T-helper 22 cell (primary cell): ENCODE results near the gene MAGEA2B.
"Not testable (repeated sequence)": the region's sequence is repeated elsewhere in the genome, so short reads cannot be mapped to it uniquely, and the experiment has no call there.

Experiments
- DNase-seq: peaks from one replicate; pipeline ENCODE4 v3.0.0-alpha.2; 2020; ENCODE audit warnings: low read depth

MAGEA2B gene, protein sequence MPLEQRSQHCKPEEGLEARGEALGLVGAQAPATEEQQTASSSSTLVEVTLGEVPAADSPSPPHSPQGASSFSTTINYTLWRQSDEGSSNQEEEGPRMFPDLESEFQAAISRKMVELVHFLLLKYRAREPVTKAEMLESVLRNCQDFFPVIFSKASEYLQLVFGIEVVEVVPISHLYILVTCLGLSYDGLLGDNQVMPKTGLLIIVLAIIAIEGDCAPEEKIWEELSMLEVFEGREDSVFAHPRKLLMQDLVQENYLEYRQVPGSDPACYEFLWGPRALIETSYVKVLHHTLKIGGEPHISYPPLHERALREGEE

DNA sequence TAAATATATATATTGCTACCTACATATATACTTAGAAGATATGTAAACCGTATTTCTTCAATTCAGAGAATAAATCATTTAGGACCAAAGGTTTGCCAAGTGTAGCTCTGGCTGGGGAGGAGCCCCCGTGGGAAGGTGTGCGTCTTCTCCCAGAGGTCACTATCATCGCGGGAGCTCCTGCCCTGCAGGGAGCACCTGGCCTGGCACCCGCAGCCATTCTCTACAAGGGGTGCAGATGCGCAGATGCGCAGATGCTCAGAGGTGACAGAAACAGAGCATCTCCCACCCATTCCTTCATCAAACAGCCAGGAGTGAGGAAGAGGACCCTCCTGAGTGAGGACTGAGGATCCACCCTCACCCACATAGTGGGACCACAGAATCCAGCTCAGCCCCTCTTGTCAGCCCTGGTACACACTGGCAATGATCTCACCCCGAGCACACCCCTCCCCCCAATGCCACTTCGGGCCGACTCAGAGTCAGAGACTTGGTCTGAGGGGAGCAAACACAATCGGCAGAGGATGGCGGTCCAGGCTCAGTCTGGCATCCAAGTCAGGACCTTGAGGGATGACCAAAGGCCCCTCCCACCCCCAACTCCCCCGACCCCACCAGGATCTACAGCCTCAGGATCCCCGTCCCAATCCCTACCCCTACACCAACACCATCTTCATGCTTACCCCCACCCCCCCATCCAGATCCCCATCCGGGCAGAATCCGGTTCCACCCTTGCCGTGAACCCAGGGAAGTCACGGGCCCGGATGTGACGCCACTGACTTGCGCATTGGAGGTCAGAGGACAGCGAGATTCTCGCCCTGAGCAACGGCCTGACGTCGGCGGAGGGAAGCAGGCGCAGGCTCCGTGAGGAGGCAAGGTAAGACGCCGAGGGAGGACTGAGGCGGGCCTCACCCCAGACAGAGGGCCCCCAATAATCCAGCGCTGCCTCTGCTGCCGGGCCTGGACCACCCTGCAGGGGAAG is at the start of gene MAGEA2B:
TSS of gene MAGEA2B (plus strand) at position 814 of the 973 bp plus-strand sequence. CDS start 2,479 bp downstream, outside the sequence.
- not testable (repeated sequence) for DNase-seq

DNA sequence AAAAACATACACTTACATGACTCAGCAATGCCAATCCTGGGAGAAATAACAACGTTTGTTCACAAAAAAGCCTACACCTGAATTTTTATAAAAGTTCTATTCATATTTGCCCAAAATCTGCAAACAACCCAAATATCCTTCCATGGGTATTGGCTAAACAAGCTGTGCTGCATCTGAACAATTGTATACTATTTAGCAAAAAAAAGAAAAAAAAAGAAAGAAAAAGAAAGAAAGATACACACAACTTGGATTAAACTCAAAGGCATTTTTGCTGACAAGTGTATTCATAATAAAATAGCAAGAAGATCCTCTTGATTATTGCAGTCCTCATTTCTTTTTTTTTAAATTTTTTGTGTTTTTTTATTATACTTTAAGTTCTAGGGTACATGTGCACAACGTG is 40.3 kb upstream of the MAGEA2B start:
- no peak for DNase-seq

DNA sequence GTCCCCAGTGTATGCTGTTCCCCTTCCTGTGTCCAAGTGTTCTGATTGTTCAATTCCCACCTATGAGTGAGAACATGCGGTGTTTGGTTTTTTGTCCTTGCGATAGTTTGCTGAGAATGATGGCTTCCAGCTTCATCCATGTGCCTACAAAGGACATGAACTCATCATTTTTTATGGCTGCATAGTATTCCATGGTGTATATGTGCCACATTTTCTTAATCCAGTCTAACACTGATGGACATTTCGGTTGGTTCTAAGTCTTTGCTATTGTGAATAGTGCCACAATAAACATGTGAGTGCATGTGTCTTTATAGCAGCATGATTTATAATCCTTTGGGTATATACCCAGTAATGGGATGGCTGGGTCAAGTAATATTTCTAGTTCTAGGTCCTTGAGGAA is 39.8 kb upstream of the MAGEA2B start:
- not testable (repeated sequence) for DNase-seq

DNA sequence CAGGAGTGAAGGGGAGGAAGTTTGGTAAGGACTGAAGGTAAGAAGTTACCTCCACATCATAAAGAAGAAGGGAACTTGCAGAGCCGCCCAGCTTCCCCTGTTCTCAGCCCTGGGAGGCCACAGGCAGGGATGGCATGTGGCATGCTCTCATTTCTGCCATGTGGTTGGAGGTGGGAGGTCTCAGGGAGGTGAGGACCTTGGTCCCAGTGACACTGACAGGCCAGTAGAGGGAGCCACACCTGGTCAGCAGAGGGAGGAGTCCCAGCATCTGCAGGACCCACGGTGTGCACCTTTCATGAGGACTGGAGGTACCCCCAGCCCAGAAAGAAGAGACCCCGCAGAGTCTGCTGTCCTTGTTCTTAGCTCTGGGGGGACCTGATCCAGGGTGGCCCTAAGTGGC is 33.4 kb upstream of the MAGEA2B start:
- not testable (repeated sequence) for DNase-seq

DNA sequence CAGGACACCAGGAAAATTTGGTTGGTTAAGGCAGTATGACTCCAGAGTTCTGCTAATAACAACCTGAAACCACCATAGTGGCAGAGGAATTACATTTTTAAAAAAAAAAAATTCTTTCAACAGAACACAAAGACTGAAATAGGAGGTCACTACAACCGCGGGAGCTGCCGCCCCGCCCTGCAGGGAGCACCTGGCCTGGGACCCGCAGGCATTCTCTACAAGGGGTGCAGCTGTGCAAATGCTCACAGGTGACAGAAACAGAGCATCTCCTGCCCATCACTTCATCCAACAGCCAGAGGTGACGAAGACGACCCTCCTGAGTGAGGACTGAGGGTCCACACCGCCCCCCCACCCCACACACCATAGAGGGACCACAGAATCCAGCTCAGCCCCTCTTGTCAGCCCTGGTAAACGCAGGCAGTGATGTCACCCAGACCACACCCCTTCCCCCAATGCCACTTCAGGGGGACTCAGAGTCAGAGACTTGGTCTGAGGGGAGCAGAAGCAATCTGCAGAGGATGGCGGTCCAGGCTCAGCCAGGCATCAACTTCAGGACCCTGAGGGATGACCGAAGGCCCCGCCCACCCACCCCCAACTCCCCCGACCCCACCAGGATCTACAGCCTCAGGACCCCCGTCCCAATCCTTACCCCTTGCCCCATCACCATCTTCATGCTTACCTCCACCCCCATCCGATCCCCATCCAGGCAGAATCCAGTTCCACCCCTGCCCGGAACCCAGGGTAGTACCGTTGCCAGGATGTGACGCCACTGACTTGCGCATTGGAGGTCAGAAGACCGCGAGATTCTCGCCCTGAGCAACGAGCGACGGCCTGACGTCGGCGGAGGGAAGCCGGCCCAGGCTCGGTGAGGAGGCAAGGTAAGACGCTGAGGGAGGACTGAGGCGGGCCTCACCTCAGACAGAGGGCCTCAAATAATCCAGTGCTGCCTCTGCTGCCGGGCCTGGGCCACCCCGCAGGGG is 16.2 kb upstream of the MAGEA2B start, which contains the start of gene MAGEA3:
TSS of gene MAGEA3 (plus strand) at position 843 of the 980 bp plus-strand sequence. CDS start 2,039 bp downstream, outside the sequence.
- not testable (repeated sequence) for DNase-seq

DNA sequence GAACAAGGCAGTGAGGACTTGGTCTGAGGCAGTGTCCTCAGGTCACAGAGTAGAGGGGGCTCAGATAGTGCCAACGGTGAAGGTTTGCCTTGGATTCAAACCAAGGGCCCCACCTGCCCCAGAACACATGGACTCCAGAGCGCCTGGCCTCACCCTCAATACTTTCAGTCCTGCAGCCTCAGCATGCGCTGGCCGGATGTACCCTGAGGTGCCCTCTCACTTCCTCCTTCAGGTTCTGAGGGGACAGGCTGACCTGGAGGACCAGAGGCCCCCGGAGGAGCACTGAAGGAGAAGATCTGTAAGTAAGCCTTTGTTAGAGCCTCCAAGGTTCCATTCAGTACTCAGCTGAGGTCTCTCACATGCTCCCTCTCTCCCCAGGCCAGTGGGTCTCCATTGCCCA is 14.0 kb upstream of the MAGEA2B start:
- not testable (repeated sequence) for DNase-seq

DNA sequence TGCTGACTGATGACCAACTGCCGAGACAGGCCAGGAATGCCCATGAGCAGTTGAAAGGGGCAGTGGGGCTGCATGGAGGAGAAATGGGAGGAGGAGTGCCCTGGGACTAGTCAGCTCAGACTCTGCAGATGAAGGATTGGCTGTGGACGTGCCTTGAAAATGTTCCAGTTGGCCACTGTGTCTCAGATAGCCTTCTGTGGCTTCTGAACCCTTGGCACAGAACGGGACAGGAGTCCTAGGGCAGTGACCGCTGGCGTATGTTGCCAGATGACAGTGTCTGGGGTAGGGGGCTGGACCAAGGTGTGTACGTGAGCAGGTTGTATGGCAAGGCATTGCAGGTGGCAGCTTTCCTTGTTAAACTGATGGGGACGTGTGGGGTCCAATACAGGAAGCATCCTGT is 7.9 kb upstream of the MAGEA2B start:
- DNase-seq, result not testable (repeated sequence)

DNA sequence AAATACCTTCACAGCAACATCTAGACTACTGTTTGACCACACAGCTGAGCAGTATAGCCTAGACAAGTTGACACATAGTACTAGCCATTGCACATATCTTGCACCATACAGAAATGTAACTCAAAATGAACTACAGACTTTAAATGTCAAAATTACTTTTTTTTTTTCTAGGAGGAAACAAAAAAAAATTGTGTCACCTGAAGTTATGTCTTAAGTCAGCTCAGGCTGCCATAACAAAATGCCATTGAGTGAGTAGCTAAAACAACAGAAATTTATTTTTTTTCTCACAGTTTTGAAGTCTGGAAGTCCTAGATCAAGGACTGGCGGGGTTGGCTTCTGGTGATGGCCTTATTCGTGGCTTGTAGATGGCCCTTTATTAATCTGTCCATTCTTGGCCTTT is 5.3 kb upstream of the MAGEA2B start, which contains the start of gene CSAG2:
TSS of gene CSAG2 (minus strand) at position 101 of the 400 bp plus-strand sequence. CDS start 161 bp downstream, outside the sequence.
- DNase-seq, result not testable (repeated sequence)

DNA sequence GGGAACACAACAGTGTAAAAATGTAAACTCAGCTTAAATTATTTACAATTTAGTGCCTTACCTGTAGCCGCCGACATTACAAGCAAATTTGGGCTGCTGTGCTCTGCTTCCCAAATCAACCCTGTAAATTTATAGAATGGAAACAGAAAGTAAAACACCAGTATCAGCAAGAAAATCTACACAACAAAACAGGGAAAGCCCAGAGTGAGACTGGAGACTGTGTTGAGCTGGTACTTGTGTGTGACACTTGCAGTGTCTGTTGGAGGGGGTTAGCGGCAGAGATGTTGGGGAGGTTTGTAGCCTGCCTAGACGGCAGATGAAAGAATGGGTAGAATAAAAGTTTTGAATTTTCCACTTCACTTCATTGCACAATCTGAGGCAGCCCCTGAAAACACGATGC is 1.2 kb upstream of the MAGEA2B start:
- DNase-seq, result not testable (repeated sequence)

DNA sequence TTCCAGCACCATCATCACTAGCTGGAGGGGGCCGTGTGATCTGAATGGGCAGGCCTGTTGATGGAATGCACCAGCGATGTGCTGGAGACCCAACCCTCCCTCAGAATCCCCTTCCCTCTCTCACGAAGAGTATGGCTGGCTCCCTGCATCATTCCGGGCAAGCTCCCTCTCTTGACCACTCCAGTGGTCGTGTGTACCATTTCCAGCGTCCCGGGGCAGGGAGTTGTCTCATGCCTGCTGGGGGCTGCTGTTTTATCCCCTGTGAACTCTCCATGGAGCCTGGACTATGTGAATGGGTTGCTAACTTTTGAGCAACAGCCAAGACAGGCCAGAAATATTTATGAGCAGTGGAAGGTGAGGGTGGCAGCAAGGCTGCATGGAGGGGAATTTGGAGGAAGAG is 11.0 kb downstream of the MAGEA2B start:
- DNase-seq, result no peak

DNA sequence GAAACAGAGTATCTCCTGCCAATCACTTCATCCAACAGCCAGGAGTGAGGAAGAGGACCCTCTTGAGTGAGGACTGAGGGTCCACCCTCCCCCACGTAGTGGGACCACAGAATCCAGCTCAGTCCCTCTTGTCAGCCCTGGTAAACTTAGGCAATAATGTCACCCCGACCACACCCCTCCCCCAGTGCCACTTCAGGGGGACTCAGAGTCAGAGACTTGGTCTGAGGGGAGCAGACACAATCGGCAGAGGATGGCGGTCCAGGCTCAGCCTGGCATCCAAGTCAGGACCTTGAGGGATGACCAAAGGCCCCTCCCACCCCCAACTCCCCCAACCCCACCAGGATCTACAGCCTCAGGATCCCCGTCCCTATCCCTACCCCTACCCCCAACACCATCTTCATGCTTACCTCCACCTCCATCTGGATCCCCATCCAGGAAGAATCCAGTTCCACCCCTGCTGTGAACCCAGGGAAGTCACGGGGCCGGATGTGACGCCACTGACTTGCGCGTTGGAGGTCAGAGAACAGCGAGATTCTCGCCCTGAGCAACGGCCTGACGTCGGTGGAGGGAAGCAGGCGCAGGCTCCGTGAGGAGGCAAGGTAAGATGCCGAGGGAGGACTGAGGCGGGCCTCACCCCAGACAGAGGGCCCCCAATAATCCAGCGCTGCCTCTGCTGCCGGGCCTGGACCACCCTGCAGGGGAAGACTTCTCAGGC is 19.0 kb downstream of the MAGEA2B start, which contains the start of the genes CSAG1 and MAGEA12:
TSS of gene CSAG1 (minus strand) at position 461 of the 715 bp plus-strand sequence. CDS start 1,261 bp downstream, outside the sequence.
TSS of gene MAGEA12 (plus strand) at position 497 of the 715 bp plus-strand sequence. CDS start 2,405 bp downstream, outside the sequence.
- DNase-seq, result no peak

DNA sequence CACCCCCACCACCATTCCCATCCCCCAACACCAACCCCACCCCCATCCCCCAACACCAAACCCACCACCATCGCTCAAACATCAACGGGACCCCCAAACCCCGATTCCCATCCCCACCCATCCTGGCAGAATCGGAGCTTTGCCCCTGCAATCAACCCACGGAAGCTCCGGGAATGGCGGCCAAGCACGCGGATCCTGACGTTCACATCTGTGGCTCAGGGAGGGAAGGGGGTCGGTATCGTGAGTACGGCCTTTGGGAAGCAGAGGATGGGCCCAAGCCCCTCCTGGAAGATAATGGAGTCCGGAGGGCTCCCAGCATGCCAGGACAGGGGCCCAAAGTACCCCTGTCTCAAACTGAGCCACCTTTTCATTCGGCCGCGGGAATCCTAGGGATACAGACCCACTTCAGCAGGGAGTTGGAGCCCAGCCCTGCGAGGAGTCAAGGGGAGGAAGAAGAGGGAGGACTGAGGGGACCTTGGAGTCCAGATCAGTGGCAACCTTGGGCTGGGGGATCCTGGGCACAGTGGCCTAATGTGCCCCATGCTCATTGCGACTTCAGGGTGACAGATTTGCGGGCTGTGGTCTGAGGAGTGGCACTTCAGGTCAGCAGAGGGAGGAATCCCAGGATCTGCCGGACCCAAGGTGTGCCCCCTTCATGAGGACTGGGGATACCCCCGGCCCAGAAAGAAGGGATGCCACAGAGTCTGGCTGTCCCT is 19.9 kb downstream of the MAGEA2B start:
- not testable (repeated sequence) for DNase-seq

DNA sequence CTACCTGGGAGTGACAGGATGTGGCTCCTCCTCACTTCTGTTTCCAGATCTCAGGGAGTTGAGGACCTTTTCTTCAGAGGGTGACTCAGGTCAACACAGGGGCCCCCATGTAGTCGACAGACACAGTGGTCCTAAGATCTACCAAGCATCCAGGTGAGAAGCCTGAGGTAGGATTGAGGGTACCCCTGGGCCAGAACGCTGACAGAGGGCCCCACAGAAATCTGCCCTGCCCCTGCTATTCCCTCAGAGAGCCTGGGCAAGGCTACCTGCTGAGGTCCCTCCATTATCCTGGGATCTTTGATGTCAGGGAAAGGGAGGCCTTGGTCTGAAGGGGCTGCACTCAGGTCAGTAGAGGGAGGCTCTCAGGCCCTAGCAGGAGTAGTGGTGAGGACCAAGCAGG is 20.7 kb downstream of the MAGEA2B start:
- no peak for DNase-seq

DNA sequence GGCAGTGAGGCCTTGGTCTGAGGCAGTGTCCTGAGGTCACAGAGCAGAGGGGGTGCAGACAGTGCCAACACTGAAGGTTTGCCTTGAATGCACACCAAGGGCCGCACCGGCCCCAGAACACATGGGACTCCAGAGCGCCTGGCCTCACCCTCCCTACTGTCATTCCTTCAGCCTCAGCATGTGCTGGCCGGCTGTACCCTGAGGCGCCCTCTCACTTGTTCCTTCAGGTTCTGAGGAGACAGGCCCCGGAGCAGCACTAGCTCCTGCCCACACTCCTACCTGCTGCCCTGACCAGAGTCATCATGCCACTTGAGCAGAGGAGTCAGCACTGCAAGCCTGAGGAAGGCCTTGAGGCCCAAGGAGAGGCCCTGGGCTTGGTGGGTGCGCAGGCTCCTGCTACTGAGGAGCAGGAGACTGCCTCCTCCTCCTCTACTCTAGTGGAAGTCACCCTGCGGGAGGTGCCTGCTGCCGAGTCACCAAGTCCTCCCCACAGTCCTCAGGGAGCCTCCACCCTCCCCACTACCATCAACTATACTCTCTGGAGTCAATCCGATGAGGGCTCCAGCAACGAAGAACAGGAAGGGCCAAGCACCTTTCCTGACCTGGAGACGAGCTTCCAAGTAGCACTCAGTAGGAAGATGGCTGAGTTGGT is 21.6 kb downstream of the MAGEA2B start:
- DNase-seq, result no peak

DNA sequence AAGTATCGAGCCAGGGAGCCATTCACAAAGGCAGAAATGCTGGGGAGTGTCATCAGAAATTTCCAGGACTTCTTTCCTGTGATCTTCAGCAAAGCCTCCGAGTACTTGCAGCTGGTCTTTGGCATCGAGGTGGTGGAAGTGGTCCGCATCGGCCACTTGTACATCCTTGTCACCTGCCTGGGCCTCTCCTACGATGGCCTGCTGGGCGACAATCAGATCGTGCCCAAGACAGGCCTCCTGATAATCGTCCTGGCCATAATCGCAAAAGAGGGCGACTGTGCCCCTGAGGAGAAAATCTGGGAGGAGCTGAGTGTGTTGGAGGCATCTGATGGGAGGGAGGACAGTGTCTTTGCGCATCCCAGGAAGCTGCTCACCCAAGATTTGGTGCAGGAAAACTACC is 22.1 kb downstream of the MAGEA2B start:
- not testable (repeated sequence) for DNase-seq

DNA sequence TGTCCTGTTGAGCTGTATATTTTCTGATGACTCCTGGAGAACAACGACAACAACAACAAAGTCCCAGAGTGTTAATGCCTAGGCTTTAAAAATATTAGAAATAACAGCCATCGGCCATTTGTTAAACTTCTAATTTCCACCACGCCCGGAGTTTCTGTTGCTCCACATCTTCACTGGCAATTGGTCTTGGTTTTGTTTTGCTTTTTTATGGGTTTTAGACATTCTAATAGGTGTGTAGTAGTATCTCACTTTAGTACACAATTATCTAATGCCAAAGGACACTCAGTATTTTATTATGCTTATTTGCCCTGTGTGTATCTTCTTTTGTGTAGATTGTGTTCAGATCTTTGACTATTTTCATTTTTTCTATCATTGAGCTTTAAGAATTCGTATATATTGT is 24.1 kb downstream of the MAGEA2B start:
- DNase-seq, result no peak

DNA sequence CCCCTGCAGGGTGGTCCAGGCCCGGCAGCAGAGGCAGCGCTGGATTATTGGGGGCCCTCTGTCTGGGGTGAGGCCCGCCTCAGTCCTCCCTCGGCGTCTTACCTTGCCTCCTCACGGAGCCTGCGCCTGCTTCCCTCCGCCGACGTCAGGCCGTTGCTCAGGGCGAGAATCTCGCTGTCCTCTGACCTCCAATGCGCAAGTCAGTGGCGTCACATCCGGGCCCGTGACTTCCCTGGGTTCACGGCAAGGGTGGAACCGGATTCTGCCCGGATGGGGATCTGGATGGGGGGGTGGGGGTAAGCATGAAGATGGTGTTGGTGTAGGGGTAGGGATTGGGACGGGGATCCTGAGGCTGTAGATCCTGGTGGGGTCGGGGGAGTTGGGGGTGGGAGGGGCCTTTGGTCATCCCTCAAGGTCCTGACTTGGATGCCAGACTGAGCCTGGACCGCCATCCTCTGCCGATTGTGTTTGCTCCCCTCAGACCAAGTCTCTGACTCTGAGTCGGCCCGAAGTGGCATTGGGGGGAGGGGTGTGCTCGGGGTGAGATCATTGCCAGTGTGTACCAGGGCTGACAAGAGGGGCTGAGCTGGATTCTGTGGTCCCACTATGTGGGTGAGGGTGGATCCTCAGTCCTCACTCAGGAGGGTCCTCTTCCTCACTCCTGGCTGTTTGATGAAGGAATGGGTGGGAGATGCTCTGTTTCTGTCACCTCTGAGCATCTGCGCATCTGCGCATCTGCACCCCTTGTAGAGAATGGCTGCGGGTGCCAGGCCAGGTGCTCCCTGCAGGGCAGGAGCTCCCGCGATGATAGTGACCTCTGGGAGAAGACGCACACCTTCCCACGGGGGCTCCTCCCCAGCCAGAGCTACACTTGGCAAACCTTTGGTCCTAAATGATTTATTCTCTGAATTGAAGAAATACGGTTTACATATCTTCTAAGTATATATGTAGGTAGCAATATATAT is 39.5 kb downstream of the MAGEA2B start, which contains the start of gene MAGEA2:
TSS of gene MAGEA2 (minus strand) at position 157 of the 965 bp plus-strand sequence. CDS start 2,479 bp downstream, outside the sequence.
- DNase-seq, result not testable (repeated sequence)

DNA sequence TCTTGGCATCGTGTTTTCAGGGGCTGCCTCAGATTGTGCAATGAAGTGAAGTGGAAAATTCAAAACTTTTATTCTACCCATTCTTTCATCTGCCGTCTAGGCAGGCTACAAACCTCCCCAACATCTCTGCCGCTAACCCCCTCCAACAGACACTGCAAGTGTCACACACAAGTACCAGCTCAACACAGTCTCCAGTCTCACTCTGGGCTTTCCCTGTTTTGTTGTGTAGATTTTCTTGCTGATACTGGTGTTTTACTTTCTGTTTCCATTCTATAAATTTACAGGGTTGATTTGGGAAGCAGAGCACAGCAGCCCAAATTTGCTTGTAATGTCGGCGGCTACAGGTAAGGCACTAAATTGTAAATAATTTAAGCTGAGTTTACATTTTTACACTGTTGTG is 40.4 kb downstream of the MAGEA2B start:
- not testable (repeated sequence) for DNase-seq
